Renal pelvis (tissue), 4 donors: ENCODE data around the gene ELAVL1. TPM values are rescaled to one million over a fixed set of nuclear protein-coding genes. Genes with fewer than 3 reads are reported as not detected.
A peak's percentile ranks its signal among the peaks of the same experiment; 100 is the strongest.
"Not testable (repeated sequence)": the region's sequence is repeated elsewhere in the genome, so short reads cannot be mapped to it uniquely, and the experiment has no call there.

ENCODE experiments used
- DNase-seq: peaks from one replicate; pipeline ENCODE4 v3.0.0-alpha.2; 2013
- polyA plus RNA-seq, 3 donors: library from polyadenylated mRNA; unstranded; fragments of 120-200 nt; gene quantifications; one replicate each; pipeline ENCODE4 v1.2.1, GENCODE V29; 2013; ENCODE audit not compliant: insufficient read length in 3 of 3

ELAVL1 gene
- polyA plus RNA-seq, 3 donors, result 78.6 to 89.2 (median 85.4) TPM

DNA sequence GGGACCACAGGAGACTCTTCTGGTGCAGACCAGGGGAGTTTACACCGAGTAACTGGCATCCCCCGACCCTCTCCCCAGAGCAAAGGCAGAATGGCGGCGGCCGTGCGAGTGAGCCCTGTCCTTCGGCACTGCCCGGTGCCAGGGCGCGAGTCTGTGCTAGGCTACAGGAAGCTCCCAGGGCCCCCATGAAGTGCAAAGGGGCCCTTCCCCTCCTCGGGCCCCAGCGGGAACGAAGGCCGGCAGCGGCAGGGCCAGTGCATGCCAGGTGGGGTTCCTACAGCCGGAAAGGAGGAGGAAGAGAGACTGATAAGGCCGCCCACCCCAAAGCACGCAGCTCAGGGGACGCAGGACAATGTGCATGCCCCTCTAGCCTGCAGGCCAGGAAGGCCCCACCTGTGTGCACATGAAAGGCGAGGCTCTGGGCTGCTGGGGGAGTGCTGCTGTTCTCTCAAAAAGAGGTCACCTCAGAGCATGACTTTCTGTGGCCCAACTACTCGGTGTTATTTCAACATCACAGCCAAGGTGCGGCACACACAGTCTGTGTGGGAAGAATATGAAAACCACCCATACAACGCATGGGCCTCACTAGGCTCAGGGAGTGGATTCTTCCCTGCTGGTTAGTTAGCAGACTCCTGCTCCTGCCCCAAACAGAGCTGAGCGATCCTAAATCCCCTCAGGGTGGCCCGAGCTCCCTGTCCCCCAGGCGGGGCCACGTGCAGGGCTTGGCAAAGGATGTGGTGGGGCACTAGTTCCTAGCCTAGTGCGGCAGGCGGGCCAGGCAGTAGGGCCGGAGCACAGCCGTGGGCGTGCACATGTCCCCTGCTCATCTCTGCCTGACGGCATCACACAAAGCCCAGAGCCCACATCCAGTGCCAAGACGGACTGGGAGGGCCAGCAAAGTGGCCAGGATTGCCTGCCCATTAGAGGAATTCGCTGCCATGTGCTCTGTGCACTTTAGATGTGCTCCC is 33.6 kb downstream of the ELAVL1 start:
- no peak for DNase-seq

DNA sequence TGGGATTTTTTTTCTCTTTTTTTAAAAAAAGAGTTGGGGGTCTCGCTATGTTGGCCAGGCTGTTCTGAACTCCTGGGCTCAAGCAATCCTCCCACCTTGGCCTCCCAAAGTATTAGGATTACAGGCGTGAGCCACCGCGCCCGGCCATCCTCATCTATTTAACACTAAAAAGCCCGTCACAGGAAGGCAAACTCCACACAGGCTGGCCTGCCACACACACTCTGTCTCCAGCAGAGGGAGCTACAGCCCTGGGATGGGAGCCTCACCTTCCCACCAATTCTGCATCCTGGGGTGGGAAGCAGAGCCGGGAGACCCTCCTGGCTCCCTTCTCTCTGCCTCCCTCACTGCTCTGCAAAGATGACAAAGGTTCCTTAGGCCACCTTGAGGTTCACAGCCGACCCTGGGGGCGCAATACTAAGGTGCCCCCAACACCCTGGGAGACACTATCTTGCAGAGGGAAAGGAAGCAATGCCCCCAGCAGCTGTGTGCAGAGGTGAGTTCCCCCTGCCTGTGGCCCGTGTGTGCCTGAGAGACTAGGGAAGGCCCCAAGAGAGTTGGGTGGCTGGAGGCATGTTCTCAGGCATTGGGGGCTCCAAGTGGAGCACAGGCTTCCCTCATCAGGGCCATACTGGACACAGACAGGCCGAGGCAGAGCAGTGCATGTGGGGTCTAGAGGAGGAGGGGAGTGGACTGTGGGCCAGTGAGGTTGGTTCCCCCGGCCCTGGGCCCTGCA is 34.6 kb downstream of the ELAVL1 start:
- peak; percentile 30 for DNase-seq

DNA sequence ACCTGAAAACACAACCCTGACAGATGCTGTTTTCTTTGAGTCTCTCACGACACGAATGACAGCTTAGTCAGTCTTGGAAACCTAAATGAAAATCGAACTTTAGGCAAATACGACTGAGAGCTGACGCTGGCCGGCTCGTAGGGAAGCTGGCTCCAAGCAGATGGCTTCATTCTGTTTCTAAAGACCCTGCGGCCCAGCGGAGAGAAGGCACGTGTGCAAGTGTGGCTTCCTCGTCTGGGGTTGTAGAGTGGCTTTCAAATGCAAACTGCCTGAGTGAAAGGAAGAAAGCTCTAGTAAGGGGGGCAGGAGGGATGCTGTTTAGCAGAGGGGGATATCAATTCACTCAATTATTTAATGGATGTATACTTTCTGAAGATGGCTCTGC is 35.9 kb downstream of the ELAVL1 start:
- DNase-seq, result no peak

DNA sequence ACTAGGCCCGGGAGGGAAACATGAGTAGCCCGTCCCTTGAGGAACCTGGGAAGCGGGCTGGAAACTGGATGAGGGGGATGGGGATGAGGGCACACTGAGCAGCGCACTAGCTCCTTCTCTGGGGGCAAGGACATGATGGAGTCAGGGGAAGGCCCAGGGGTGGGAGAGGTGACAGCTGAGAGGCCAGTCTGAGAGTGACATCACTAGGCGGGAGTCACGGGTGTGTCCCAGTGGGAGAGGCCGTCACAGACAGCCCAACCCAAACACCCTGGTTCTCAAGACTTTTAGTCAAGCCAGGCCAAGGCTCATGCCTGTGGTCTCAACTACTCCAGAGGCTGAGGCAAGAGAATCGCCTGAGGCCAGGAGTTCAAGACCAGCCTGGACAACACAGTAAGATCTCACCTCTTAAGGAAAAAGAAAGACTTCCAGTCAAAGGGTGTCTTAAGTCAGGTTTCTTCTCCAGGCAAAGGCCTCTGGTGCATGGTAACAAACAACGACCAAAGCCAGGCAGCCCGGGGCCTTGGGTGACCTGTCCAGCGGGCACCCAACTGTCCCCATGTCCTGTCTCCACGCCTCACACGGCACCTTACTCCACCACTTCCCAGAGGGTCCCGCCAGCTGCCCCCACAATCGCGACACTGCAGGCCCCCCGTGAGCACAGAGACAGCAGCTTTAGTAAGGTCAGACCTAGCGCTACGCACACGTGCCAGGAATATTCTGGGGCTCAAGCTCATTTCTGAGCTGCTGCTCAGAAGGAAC is 36.5 kb downstream of the ELAVL1 start:
- DNase-seq, result no peak

DNA sequence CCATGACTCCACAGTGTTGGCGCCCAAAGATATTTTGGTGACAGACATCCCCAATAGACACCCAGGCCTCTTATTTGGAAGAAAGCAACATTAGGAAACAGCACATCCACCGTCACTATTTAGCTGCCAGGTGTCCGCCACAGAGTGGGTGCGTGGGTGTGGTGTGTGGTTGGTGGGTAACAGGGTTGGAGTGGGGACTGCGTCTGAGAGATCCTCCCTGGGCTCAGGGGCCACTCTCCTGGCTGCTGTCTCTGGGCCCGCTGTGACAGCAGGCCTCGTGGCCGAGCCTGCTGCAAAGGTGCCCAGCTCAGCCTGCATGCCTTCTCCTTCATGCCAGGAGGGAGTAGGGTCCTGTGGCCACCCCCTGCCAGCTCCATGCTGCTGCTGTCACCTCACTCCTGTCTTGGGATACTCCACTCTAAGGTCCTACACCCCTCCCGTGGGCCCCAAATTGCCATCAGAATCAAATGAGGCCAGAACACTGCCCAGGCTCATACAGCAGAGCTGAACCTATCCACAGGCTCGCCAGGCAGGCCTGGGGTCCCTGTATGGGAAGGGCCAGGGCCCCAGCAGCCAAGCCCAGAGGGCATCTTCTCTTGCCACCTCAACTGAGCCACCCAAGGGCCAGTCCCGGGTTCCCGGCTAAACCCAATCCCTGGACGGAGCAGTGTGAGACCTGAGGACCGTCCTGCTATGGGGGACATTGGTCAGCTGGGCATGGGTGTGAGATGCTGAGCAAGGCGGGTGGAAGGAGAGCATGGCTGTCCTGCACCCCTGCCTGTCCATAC is 37.2 kb downstream of the ELAVL1 start:
- no peak for DNase-seq

DNA sequence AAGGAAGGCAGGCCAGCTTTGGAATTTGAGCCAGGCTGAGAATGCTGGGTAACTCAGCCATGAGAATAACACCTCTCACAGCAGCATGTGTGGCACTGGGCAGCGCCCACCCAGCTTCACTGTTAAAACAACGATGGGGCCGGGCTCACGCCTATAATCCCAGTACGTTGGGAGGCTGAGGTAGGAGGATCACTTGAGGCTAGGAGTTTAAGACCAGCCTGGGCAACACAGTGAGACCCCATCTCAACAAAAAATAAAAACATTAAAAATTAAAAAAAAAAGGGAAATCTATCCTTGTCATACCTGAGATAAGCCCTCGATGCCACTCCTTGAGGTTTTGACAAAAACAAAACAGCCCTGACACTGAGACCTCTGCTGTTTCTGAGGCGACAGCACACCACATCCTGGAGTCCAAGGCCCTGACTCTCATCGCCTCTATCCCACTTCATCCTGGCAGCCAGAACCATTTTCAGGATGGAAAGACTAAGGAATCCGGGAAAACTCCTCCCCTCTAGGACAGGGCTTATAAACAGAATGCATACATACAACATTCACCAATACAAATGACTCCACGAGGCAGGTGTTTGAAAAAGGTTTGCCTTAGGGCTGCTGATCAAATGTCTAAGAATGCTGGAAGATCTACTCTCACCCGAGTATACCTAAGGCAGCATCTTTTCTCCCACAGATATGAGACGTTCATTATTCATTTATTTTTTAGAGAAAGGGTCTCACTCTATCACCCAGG is 39.3 kb downstream of the ELAVL1 start:
- DNase-seq, result no peak

DNA sequence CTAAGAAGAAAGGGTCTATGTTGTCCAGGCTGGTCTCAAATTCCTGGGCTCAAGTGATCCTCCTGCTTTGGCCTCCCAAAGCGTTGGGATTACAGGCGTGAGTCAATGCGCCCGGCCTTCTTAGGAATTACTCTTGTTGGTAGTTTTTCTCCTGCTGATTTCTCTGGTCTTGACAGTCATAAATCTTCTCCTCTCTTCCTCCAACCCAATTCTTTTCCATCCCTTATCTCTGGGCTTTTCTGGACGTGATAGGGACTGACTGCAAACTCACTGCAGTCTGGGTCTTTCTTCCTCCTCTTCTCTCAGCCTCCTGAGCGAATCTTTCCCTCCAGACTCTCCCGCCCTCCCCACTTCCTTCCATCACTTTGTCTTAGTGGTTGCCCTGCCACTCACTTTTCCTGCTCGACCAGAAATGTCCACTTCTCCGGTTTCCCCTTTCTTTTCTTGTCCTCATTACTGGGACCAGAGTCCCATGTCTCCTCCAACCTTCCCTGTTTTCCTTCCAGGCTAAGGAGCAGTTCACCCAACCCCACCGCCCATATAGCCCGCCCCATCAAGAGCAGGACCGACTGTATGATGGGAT is 40.1 kb downstream of the ELAVL1 start:
- no peak for DNase-seq

DNA sequence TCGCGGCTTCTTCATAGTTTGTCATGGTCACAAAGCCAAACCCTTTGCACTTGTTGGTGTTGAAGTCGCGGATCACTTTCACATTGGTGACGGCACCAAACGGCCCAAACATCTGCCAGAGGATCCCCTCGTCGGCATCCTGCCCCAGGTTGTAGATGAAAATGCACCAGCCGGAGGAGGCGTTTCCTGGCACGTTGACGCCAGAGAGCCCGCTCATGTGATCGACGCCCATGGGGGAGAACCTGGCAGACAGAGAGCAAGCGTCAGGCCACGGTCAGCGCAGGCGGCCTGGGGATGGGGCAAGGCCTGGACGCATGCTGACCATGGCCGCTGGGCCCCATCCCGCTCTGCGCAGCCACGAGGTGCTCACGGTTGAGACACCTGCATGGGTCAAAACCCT is 41.9 kb downstream of the ELAVL1 start:
- no peak for DNase-seq

DNA sequence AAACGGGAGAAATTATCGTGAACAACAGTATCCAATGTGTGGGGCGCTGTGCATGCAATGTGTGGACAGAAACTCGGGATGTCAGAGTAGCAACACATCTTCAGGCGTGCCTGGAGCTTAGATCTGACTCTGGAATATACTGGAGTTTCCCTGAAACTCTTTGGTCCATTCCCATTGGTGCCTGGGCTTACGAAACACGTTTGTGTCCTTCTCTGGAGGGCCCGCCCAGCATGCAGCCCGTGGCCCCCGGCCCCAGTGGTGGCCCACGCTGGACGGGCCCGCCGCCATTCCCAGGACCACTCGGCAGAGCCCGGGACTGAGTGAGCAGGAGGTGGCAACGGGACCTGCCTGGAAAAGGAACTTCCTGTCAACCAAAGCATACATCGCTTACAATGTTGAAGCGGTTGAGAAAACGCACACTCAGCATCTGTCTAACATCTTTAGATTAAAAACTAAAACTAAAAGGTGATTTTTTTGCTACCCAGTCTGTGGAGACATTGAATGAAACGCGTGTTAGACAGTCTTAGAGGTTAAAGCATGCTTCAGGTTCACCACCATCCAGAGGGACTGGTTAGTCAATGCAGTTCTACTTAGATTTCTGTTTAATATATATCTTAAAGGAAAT is 42.7 kb downstream of the ELAVL1 start:
- DNase-seq, result no peak

DNA sequence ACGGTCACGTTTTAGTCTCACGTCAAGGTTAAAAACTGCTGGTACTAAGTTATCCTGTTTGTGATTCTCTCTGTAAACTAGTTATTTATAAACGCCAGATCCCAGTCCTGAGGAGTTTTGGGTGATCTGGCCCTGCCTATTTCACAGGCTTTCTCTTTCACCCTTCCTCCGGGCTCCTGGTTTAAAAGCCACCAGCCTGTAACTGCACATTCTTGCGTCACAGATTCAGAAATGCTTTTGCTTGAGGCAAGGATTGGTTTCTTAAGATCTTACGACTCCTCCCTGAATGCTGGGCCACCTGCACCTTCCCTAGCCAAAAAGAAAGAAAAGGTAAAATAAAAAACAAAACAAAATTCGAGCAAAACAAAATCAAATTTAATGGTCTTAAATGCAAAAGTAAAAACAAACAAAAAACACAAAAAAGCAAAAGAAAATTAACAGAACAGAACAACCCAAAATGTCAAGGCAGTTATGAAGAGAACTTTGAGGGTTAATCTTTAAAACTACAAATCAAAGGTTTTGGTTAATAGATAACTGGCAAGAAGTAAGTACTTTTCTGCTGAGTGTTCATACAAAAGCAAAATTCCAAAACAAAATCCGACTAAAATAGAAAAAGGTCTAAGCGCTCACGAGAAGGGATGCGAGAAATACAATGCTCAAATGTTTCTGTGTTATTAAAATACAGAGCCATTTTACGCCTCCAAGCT is 43.4 kb downstream of the ELAVL1 start:
- DNase-seq, result no peak

DNA sequence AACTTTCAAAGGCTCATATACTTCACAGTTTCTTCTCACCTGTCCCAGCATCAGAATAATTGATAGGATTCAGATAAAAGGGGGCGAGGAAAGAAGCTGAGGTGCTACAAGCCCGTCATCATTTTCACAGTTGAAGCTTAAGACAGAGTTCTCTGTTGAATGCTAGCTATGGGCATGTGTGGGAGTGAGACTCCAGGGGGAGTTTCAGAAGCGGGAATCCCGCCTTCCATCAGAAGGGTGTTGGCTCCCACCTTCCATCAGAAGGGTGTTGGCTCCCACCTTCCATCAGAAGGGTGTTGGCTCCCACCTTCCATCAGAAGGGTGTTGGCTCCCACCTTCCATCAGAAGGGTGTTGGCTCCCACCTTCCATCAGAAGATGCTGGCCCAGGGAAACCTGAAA is 44.4 kb downstream of the ELAVL1 start:
- DNase-seq, result not testable (repeated sequence)

DNA sequence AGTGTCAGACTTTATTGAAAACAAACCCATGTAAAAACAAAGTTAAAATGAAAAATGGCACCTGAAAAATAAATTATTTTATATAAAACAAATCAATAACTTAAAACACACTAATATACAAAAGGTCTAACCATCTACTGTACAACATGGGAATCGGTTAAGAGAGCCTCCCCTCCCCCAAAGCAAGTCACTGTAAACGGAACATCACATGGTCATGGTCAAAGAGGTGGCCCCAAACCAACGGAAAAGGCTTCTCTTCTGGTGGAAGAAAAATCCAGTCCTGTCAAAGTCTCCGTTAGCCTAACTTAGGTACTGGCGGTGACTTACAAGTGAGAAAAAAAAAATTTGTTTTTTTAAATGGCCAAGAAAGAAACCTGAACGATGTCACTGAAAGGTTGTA is 46.2 kb downstream of the ELAVL1 start:
- DNase-seq, result no peak

DNA sequence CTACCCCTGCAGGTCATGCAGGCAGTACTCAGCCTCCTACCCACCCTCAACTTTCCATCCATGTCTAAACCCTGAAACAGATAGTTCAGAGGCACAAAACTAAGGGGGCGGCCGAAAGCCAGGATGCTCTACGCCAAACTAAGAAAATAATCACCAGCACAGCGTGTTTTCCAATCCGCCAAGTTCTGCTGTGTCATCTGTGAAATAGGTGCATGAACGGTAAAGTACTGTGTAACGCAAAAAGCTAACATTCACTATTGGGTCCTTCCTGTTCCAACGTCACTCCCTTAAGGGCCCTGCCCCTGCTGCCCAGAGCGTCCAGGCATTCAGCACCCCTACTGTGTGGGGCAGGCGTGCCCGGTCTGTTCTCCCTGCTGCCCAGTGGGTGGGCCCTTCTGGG is 49.7 kb downstream of the ELAVL1 start:
- no peak for DNase-seq

DNA sequence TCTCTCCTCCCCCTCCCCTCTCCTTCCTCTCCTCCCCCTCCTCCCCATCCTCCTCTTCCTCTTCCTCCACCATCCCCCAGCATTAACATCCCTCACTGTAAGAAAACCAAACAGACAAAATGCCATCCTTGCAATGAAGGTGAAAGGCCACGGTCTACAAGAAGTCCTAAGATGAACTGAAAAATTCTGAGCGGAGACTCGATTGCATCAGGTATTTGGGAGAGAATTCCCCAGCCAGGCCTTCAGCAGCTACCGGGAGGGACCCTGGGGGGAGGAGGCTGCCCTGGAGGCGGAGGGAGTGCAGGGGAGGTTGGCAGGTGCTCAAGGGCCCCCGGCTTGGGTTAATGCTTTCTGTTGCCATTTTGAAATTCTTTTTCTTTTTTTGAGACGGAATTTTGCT is 51.9 kb downstream of the ELAVL1 start:
- DNase-seq, result no peak

DNA sequence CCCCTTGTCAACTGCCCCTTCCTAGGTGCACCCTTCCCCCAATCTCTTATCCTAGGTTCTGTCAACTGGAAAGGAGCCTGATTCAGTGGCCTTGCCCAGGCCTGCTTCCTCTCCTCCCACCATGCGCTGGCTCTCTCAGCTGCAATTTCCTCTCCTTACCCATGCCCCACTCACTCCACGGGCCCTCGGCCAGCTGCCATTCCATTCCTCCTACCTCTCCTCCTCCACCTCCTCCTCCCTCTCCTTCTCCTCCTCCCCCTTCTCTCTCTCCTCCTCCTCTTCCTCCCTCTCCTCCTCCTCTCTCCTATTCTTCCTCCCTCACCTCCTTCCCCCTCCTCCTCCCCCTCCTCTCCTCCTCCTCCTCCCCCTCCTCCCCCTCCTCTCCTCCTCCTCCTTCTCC is 52.4 kb downstream of the ELAVL1 start:
- DNase-seq, result no peak

DNA sequence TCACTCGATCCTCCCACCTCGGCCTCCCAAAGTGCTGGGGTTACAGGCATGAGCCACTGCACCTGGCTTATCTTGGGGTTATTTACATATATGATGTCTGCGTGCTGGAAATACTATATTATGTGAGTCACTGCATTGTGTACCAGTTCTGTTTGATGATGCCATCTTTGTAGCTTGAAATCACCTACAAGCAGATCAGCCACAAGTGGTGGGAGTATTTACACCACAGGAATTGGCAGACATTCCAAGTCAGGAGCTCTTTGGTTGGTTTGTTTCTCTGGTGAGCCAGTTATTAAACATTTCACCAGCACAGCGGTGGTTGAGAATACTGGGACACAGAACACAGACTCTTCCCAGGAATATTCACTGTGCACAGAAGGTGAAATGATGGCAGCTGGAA is 57.5 kb downstream of the ELAVL1 start:
- DNase-seq, result no peak

DNA sequence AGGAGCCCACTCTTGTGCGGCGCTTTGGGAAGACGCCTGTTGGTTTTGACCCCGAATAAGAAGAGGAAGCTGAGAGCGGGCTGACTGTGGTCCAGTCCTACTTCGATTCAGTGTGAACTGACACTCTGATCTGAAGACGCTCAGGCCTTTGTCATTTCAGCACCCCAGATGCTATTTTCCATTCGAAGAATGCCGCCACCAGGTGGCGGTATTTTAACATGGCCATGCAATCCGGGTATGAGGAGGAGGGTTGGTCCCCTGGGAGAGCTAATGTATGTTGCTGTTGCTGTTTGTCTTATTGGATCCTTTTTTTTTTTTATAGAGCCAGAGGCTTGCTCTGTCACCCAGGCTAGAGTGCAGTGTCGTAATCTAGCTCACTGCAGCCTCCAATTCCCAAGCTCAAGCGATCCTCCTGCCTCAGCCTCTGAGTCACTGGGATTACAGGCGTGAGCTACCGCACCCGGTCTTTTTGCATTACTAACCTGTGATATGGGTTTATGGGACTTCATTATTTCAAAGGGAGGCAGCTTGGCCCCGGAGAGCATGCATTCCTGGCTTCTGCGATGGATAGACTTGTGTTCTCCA is 61.2 kb downstream of the ELAVL1 start:
- DNase-seq, result peak; percentile 94

DNA sequence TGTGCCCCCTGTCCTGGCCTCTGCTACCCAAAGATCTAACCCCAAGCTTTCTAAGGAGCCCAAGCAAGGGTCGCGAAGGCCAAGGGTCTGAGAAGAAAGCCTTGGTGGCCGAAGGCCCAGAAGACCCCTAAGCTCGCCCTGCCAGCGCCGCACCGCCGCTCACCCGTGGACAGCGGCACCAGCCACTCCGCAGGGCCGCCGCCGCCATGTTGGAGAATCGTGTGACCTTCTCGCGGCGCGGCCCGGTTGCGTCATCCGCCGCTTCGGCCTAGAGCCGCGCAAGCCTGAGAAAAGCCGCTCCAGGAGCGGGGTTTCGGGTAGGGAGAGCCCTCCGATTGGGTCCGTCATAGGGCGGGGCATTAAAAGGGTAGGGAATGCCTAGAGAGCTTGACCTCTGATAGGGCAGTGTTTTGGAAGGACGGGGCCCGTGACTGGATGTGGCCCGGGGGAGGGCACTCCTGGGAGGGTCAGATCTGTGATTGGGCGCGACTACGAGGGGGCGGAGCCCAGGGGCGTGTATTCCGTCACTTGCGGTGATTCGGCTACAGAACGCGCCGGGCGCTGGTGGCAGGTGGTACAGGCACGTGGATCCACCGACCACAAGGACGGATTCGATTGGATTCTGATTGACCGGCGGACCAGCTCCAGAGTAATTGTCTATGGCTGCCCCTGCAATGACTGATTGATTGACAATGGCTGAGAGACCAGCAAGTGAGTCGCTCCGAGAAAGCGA is 61.8 kb downstream of the ELAVL1 start, which contains the start of gene TIMM44:
Gene TIMM44, minus strand, starts transcription at position 223 of the 733 bp plus-strand sequence. Its CDS starts 15 bp downstream, at position 208.
- peak; percentile 99 for DNase-seq
